RCC 7860 (cell line): Measurements from ENCODE around the gene TENM4.

Source experiments
- DNase-seq: peaks from one replicate; pipeline ENCODE4 v3.0.0-alpha.2; 2015; ENCODE audit warnings: low spot score
- FAIRE-seq: peaks from 2 replicates; lab custom pipeline; 2012; peaks lifted over from hg19 to GRCh38; lab: Jason Lieb, UNC

Gene TENM4

DNA sequence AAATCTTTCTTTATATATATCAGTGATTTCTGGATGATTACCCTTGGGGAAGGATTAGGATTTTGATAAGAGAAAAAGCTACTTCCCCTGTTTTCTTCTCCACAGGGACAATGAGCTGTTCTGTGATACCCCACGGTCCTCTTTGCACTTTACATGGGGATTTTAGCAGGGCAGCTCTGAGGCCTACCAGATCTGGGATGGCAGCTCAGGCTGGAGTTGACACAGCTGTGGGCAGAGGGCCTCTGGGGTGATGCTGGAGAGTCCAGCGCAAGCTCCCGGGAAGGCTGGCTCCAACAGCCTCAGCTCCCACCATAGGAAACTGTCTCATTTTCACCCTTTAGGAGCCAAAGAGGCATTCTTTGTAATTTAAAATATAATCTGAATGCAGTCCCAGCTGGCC, 482.4 kb downstream of the TENM4 start:
- FAIRE-seq: no peak
- no peak for DNase-seq

DNA sequence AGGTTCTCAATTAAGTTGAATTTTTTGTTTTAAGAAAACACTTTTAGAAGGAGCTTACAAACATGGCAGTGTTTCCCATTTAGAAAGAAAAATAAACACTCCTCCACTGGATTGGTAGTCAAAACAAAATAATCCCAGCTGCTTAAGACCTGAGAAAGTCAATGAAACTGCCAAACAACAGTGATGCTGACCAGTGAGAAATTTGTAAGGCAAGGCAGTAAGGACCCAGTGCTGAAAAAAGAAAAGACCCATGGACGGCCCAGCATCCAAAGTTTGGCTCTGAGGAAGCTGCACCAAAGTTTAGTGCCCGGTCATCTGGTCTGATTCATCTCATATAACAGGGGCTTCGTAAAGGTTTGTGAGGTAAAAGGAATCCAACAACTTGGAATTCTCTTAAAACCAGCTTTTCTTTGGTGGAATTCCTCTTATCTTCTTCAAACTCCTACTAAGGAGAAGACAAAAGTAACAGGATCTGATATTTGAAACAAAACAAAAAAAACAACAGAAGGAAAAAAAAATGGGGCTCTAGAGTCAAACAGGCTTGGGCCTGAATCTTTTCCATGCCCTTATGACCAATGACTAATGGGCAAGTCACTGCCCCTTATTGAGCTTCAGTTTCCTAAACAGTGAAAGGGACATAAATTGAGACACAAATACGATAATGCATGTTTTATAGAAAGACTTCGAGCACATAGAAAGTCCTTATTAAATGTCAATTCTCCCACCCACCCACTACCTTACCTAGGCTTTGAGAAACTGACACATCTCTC, 483.2 kb downstream of the TENM4 start:
- FAIRE-seq (no peak), DNase-seq (no peak)

- no peak for DNase-seq
- no peak for FAIRE-seq
These were observed 486.1 kb downstream of the TENM4 start for GRCh38 chr11:78954696-78955095.

DNA sequence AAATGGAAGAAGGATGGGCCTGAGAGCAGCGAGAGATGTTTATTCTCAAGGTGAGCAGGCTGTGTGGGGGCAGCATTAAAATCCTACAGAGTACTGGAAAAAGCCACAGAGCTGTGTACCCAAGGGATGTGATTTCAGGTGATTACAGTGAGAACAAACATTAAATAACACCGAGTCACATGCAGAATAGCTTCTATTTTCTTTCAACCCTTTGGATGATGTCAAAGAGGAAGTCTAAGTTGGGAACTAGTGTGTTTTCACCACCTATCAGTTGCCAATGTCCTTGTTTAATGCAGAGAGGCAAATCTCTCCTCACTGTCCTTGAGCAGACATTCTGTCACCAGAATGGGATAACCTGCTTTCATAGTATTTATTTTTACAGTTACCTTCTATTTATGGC, 486.6 kb downstream of the TENM4 start:
- FAIRE-seq: no peak
- no peak for DNase-seq

- no peak for DNase-seq
- FAIRE-seq: no peak
These were observed 487.9 kb downstream of the TENM4 start for GRCh38 chr11:78952890-78953289.

- DNase-seq: no peak
- no peak for FAIRE-seq
These were observed 488.7 kb downstream of the TENM4 start for GRCh38 chr11:78952175-78952574.

- no peak for DNase-seq
- FAIRE-seq: no peak
These were observed 490.7 kb downstream of the TENM4 start for GRCh38 chr11:78949976-78950690.

DNA sequence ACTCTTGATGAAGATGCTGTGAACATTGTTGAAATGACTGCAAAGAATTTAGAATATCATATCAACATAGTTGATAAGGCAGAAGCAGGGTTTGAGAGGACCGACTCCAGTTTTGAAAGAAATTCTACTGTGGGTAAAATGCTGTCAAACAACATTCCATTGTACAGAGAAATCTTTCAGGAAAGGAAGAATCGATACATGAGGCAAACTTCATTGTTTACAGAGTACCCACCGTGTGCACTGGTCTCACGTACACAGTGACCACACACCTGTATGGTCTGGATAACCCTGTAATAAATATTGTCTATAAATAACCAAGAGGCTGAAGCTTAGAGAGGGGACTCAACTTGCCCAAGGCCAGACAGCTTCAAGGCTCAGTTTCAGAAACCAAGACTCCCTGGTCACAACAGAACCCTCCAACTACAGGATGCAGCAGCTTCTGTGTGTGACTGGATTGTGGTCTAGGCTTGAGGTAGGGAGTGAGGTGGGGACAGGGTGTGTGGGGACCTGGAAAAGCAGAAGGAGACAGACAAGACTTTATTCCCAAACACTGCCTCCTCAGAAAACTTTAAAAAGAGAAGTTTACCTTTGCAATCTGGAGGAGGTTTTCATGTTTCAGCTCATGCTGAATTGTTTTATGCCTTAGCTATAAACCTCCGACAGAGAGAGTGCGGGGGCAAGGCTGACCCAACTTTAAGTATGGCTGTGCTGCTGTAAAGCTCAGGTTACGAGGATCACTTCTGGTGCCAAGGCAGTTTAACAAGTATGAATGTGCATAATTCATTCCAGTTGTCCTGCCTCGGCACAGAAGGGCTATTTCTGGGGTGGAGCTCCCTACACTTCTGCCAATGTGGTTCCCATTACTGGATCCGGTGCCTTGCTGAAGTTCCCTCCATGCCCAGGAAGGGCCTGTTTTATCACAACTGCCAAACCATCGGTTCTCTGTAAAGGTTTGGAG, 493.6 kb downstream of the TENM4 start:
- DNase-seq (no peak), FAIRE-seq (no peak)

DNA sequence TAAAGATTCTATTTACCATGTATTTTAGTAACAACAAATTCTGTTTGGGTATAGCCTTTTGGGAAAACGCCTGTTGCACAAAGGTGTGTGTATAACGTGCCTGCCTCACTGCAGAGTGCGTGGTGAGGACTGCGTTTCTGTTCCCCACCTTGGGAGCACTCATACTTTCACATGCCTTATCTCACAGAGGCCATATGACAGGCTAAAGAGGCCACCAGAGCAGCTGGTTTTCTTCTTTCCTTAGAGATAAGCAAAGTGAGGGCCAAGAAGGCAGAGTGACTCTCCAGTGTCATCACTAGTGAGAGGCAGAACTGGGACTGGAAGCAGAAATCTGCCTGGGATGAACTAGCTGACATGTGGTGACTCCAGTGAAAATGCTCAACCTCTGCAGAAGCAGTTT, 497.0 kb downstream of the TENM4 start:
- FAIRE-seq (no peak), DNase-seq (no peak)

DNA sequence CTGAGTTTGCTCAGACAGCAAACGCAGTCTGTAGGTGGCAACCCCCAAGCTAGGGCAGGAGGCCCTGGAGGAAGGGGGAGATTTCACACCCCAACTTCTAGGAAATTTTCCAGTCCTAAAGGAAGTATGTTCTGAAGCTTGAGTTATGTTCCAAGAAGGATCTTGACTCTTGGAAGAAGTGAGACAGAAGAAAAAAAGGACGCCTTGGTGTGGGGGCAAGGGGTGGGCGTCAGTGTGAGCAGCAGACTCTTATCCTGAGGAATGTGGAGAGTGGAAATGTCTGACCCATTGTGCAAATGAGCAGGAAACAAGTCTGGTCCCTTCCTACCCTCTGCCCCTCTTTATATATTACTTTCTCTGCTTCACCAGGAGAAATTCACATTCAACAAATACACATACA, 497.7 kb downstream of the TENM4 start:
- FAIRE-seq: no peak
- DNase-seq: no peak

DNA sequence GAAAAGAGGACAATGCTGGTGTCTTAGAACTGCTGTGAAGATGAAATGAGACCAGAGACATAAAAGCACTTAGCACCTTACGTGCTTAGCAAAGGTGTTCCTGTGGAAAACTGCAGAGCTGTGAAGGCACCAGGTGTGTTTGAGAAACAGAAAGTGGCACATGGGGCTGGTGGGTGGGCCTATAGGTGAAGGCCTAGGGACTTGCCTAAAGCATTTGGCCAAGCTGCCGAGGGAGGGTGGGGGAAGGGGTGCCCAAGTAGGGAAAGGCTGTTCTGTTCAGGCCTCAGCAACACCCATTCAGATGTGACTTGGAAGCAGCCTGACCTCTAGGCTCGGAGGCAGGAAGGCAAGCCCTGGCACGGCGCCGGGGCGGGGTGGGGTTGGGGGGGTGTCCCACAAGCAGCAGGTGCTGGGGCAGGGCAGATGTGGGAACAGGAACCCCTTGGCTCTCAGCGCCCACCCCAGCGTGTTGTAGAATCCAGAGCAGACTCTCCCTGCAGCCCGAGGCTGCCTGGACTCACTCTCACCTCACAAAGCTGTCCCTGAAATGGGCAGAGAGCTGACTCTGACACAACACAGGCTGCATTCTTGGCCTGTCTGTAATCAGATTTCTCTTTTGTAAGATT, 499.5 kb downstream of the TENM4 start:
- FAIRE-seq (no peak), DNase-seq (no peak)

DNA sequence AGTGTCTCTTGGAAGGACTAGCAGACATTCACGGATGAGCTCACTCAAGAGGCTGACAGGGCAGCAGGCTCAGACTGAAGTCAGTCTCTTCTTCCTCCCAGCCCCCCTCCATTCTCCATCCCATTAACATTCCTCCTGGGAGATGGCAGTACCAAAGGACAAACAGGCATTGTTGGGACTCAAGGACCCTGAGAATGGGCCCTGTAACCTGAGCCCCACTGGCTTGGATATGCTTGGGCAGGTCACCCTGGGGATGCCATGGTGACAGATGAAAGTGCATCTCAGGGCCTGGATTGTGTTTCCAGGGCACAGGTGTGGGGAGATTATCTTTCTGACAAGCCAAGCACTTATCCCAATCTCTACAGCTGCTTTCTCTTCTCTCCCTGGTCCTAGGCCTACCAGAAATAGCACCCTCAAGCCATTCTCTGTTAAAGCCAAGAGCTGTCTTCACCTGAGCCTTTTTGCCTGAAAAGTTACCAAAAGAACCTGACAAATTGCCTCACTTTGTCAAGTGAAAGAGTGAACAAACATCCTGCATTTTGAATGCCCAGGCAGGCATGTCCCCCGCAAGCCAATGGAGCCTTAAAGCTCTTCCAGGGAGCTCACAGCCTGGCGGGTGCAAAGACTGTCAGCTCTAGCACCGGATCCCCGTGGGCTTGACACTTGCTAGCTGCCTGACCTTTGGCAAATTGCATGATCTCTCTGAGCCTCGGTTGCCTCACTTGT, 500.2 kb downstream of the TENM4 start:
- DNase-seq (no peak), FAIRE-seq (no peak)

- FAIRE-seq: no peak
These were observed 501.9 kb downstream of the TENM4 start for GRCh38 chr11:78938971-78939370.

GRCh38 chr11:78938036-78938435, 502.8 kb downstream of the TENM4 start:
- no peak for DNase-seq
- no peak for FAIRE-seq

More at GRCh38 chr11:78938971-78939370, 501.9 kb downstream of the TENM4 start:
- DNase-seq: no peak

- FAIRE-seq (no peak), DNase-seq (no peak)
These were observed 505.3 kb downstream of the TENM4 start for GRCh38 chr11:78935398-78936068.

DNA sequence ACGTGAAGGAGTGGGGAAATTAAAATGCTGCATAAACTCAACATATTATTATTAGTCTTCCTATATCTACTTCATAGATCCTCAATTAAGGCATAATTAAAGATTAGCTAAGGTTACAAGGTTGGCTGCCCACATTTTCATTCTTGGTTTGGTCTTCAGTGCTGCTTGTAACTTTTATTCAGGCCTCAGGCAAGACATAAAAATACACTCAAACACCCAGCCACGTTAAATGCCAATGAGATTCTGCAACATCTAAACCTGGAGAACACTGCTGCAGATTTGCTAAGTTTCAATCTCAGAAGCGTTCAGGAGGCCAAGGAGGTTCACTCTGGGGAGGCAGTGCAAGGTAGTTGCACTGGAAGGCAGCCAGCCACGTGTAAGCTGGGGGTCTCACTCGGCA, 507.5 kb downstream of the TENM4 start:
- DNase-seq (no peak), FAIRE-seq (no peak)

DNA sequence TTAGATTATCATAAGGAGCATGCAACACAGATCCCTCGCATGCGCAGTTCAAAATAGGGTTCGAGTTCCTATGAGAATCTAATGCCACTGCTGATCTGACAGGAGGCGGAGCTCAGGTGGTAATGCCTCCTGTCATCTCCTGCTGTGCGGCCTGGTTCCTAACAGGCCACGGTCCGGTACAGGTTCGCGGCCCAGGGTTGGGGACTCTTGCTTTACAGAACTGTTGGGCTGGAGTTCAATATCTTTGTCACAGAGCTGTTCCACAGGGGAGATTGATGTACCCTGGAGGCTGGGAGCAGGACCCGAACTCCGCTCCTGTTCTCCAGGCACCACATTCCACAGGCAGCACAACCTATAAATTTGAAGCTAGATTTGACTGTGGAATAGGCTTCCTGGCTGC, 508.1 kb downstream of the TENM4 start:
- DNase-seq (no peak), FAIRE-seq (no peak)

DNA sequence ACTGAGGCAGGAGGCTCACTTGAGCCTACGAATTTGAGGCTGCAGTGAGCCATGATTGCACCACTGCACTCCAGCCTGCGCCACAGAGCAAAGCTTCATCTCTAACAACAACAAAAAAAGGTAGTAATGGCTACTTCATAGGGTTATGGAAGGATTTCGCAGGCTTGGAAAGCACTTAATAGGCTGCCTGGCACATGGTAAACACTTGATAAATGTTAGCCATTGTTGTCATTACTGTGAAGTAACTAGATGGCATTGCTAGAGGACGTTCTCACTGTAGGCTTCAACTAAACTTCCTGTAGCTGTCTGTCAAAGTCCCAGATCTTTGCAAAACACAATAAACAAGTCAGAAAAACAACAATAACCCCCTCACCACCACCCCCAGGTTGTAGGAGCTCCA, 508.9 kb downstream of the TENM4 start:
- FAIRE-seq: no peak
- no peak for DNase-seq

GRCh38 chr11:78930810-78931523, 509.9 kb downstream of the TENM4 start:
- DNase-seq: no peak
- no peak for FAIRE-seq
